HG03039 (cell line): ENCODE measurements around the gene MAMDC4.

Source experiments
- ATAC-seq: cut with Tn5 transposase; IDR thresholded peaks from one replicate; pipeline ENCODE4 v1.9.1; 2021; ENCODE audit warnings: mild to moderate bottlenecking, moderate library complexity; ENCODE audit not compliant: unreplicated experiment

MAMDC4 gene

DNA sequence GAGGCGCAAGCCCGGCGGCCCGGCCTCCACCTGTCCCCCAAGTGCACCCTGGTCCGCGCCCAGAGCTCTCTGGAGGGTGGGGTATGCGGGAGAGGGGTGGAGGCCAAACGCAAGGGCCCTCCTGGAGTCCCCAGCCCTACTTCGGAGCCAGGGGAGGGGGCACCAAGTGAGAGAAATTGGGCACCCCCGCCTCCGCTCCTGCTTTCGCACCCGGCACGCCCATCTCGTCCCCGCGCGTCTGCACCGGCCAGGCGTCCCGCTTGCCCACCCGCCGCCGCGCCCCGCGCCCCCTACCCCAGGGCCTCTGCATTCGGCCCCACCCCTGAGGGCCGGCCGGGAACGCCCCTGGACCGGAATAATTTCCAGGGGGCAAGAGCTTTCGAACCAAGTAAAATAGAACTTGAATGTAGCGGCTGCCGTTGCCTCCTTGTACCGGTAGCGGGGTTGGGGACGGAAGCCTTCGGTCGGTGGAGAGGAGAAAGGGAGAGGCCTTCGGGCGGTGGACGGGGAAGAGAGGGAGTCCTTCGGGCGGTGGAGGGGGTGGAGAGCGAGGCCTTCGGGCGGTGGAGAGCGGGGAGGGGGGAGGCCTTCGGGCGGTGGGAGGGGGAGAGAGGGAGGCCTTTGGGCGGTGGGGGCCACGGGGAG, 3.6 kb upstream of the MAMDC4 start:
- no peak for ATAC-seq

GRCh38 chr9:136849038-136849959, 2.8 kb upstream of the MAMDC4 start, which contains the start of gene PHPT1:
Gene PHPT1 (plus strand): TSS chr9:136849409. CDS start chr9:136849431, 22 bp downstream.
- peak; percentile 70 for ATAC-seq

DNA sequence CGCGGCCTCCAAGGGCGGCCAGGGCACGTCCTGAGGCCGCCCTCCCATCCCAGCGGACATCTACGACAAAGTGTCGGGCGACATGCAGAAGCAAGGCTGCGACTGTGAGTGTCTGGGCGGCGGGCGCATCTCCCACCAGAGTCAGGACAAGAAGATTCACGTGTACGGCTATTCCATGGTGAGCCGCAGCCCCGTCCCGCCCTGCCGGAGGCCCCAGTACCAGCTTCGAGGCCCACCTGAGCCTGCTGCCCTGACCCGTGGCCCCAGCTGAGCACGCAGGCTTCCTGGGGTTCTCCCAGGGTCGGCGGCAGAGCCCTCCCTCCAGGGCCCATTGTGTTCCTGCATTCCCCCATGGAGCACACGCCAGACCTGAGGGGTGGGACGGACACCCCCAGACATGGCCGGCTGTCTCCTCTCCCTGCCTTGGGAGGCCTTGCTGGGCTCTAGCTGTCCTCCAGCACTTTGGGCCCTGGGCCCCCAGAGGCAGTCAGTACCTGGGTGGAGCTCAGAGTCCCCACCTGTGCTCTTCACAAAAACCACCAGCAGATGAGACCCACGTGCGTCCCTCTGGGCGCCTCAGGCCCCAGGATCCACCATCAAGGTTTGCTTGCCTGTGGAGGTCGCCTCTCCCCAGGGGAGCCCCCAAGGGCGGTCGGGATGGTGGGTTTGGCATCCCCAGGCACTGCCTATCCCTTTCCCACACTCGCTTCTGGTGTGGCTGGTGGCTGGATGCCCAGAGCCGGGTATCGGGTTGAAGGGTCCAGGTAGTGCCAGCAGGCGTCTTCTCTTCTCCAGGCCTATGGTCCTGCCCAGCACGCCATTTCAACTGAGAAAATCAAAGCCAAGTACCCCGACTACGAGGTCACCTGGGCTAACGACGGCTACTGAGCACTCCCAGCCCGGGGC, 1.9 kb upstream of the MAMDC4 start:
- no peak for ATAC-seq

- no peak for ATAC-seq
These were observed 1.0 kb upstream of the MAMDC4 start for GRCh38 chr9:136850866-136851775.

GRCh38 chr9:136852664-136853595, 784 bp downstream of the MAMDC4 start:
- no peak for ATAC-seq

- no peak for ATAC-seq
These were observed 1.5 kb downstream of the MAMDC4 start for GRCh38 chr9:136853596-136854112.

DNA sequence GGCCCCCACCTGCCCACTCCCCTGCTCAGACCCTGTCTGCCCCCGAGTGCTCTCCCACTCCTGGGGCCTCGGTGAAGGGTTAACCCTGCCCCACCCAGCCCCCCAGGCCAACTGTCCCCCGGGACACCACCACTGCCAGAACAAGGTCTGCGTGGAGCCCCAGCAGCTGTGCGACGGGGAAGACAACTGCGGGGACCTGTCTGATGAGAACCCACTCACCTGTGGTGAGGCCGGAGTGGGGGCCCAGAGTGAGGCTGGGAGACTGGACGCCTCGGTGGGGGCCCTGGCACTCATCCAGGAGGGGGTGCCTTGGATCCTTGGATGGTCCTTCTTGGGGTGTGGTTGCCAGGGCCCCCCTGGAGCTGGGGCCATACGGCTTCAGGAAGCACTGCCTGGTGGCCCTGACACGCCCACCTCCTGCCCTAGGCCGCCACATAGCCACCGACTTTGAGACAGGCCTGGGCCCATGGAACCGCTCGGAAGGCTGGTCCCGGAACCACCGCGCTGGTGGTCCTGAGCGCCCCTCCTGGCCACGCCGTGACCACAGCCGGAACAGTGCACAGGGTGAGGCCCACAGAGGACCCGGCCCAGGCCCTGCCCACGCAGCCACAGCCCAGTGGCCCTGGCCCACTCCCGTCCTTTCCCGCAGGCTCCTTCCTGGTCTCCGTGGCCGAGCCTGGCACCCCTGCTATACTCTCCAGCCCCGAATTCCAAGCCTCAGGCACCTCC, 2.1 kb downstream of the MAMDC4 start:
- no peak for ATAC-seq

- no peak for ATAC-seq
These were observed 2.8 kb downstream of the MAMDC4 start for GRCh38 chr9:136854842-136855460.

GRCh38 chr9:136855461-136856078, 3.4 kb downstream of the MAMDC4 start:
- no peak for ATAC-seq

DNA sequence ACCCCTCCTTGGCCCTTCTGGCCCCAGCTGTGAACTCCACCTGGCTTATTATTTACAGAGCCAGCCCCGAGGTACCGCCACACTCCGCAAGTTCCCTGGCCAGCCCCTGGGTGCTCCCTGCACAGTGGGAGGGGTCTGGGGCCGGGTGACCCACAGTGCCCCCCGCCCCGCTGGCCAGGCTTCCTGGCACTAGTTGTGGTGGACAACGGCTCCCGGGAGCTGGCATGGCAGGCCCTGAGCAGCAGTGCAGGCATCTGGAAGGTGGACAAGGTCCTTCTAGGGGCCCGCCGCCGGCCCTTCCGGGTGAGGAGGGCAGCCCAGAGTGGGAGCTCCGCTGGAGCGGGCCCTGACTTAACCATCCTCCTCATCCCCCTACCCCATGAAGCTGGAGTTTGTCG, 3.9 kb downstream of the MAMDC4 start:
- no peak for ATAC-seq

GRCh38 chr9:136856541-136857141, 4.5 kb downstream of the MAMDC4 start:
- no peak for ATAC-seq

GRCh38 chr9:136857166-136857565, 5.0 kb downstream of the MAMDC4 start:
- ATAC-seq: no peak

DNA sequence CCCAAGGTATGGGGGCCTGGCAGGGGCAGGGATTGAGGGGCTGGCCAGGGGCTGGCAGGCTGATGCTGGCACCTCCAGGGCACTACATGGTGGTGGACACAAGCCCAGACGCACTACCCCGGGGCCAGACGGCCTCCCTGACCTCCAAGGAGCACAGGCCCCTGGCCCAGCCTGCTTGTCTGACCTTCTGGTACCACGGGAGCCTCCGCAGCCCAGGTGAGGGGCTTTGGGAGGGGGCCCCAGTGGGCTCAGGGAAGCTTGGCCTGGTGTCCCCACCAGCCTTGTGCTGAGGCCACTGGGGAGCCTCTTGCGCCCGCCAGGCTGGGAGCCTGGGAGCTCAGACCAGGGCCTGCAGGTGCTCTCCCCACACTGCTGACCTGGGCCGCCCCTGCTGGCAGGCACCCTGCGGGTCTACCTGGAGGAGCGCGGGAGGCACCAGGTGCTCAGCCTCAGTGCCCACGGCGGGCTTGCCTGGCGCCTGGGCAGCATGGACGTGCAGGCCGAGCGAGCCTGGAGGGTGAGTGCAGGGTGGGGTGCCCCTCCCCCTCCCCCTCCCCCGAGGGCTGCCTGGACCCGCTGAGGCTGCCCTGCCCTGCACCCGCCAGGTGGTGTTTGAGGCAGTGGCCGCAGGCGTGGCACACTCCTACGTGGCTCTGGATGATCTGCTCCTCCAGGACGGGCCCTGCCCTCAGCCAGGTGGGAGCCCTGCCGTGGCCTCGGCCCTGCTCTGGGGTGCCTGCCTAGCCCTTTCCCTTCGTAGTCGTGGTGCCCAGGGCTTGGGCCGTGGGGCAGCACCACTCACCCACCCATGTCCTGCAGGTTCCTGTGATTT, 5.7 kb downstream of the MAMDC4 start:
- no peak for ATAC-seq

DNA sequence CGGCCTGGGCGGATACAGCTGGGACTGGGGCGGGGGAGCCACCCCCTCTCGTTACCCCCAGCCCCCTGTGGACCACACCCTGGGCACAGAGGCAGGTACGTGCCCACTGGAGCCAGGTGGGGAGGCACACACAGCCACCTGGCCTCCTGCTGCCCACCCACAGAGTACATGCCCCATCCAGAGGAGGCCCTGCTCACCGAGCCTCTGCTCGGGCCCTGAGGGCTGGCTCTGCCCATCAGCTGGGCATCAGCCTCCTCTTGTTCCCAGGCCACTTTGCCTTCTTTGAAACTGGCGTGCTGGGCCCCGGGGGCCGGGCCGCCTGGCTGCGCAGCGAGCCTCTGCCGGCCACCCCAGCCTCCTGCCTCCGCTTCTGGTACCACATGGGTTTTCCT, 6.3 kb downstream of the MAMDC4 start:
- ATAC-seq: no peak

DNA sequence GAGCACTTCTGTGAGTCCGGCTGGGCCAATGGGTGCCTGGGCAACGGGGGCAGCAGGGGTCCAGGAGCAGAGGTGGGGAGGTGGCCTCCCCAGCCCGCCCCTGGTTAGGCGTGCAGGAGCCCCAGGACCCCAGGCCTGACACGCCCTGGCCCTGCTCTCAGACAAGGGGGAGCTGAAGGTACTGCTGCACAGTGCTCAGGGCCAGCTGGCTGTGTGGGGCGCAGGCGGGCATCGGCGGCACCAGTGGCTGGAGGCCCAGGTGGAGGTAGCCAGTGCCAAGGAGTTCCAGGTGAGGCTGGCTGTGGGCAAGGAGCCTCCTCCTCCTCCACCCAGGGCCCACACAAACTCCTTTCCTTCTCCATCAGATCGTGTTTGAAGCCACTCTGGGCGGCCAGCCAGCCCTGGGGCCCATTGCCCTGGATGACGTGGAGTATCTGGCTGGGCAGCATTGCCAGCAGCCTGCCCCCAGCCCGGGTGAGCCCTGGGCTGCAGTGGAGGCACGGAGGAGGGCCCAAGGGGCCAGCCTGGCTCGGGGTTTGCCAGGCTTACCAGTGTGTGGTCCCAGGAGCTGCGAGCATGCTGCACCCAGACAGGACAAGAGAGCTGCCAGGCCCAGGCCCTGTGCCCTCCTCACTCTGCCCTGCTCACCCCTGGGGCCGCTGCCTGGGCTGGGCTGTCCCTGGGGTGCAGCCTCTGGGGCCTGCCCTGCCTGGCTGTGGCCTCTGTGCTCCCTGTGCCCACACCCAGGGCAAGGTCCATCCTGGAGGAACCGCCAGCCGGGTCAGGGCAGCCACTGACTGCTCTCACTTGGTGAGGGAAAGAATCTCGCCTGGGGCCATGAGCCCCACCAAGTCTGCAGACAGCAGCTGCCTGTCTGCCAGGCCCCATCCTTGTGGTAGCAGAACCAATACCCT, 7.0 kb downstream of the MAMDC4 start:
- no peak for ATAC-seq
